H7 (cell line): ENCODE results near the gene TCP11. TPM values are rescaled to one million over a fixed set of nuclear protein-coding genes. Genes with fewer than 3 reads are reported as not detected.
A peak's percentile ranks its signal among the peaks of the same experiment; 100 is the strongest.

Experiments used
- DNase-seq: peaks from one replicate; pipeline ENCODE4 v3.0.0; 2012
- H3K27me3 ChIP-seq: 2 replicates; pipeline ENCODE4 v1.6.0; 2011; ENCODE audit warnings: mild to moderate bottlenecking, low read length; ENCODE audit not compliant: control insufficient read depth, insufficient read depth
- H3K36me3 ChIP-seq: replicated peaks from 2 replicates; pipeline ENCODE4 v1.5.1; 2011; ENCODE audit warnings: low read length; ENCODE audit not compliant: control insufficient read depth, insufficient read depth
- H3K4me3 ChIP-seq: 2 replicates; pipeline ENCODE4 v1.5.1; 2011; ENCODE audit warnings: low read depth, mild to moderate bottlenecking, control low read depth, low read length, moderate library complexity; ENCODE audit not compliant: insufficient read depth
- total RNA-seq: library from RNA; depleted of rRNA; stranded (reverse); fragments of >200 nt; shearing (Covaris generic); gene quantifications from 2 replicates; pipeline ENCODE4 v1.2.3, GENCODE V29; 2014

TCP11 gene
- total RNA-seq, 1 experiment from 2014 or later, result 0.31 TPM

DNA sequence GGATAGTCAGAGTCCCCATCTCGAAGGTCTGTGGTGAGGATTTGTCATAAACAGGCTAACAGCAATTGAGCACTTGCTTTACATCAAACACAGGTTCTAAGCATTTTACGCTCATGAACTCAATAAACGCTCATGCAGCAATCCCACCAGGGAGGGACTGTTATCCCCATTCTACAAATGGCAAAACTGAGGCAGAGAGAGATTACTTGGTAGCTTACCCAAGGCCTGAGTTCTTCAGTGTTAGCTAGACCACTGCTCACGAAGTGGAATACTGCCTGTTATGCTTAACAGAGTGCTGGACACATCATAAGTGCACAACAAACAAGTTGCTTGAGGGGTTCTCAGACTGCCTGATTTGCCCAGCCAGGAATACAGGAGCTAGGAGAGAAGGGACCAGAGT, 23.7 kb upstream of the TCP11 start:
- no peaks in the 10 kb centered on the region for H3K27me3 ChIP-seq
- no peak overlapping the region for H3K4me3 ChIP-seq
- H3K36me3 ChIP-seq, result no peaks in the 10 kb centered on the region
- DNase-seq, result no peak

DNA sequence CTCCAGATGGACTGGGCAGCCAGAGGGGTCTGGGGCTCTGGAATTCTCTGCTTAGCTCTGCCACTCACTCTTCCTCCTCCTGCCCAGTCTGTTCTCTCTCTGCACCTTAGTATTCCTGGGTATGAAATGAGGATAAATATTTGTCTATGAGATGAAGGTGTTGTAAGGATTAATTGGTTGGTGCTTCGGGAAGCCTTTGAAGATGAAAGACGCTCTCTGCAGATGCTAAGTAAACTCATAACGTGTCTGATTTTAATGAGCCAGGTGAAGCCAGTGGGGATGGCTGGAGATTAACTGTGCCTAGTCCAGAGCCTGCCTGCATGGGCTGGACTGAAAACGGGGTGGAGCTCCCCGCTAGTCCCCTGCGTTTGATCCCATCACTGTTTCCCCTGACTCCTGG, 23.1 kb upstream of the TCP11 start:
- H3K27me3 ChIP-seq, result no peaks in the 10 kb centered on the region
- no peak overlapping the region for H3K4me3 ChIP-seq
- no peaks in the 10 kb centered on the region for H3K36me3 ChIP-seq
- no peak for DNase-seq

- Histone ChIP-seq H3K27me3 (no peaks in the 10 kb centered on the region), H3K4me3 (no peak overlapping the region), H3K36me3 (no peaks in the 10 kb centered on the region)
- DNase-seq, result no peak
Measured at GRCh38 chr6:35163836-35164235, 22.7 kb upstream of the TCP11 start.

DNA sequence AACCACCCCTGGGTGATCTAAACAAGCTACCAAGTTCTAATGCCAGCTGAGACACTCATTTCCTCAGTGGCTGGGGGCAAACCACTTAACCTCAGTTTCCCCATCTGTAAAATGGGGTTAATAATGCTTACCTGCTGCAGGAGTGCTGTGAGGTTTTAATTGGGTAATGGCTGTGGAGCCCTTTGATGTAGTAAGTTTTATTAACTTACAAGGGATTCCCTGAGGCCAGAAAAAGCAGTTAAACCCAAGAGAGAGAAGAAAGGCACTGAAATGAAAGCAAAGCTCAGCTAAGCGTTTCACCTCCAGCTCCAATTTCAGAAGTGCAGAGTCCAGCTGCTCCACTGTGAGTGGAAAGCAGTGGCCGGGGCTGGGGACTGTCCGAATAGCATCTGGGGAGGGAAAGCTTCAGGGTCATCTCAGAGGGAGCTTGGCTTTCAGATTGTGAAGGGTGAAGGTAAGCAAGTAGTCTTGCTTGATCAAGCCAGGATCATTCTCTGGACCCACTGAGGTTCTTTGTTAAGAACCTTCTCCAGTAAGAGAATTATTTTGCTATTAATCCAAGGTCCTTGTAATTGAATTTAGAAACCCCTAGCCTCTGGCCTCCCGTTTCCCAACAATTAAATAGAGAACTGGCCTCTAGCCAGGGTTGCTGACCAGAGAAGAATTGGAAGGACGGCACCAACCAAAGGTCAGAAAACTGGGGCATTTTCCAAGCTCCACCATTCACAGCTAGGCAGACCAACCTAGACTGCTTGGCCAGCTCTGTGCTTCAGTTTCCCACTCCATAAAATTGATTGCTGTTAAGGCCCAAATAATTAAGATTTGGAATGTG, 20.9 kb upstream of the TCP11 start:
- DNase-seq, result no peak
- H3K4me3 ChIP-seq, result no peak overlapping the region
- no peaks in the 10 kb centered on the region for H3K36me3 ChIP-seq
- H3K27me3 ChIP-seq, result no peaks in the 10 kb centered on the region

GRCh38 chr6:35161266-35161665, 20.1 kb upstream of the TCP11 start:
- DNase-seq, result no peak
- H3K4me3 ChIP-seq, result no peak overlapping the region
- no peaks in the 10 kb centered on the region for H3K36me3 ChIP-seq
- H3K27me3 ChIP-seq, result no peaks in the 10 kb centered on the region

DNA sequence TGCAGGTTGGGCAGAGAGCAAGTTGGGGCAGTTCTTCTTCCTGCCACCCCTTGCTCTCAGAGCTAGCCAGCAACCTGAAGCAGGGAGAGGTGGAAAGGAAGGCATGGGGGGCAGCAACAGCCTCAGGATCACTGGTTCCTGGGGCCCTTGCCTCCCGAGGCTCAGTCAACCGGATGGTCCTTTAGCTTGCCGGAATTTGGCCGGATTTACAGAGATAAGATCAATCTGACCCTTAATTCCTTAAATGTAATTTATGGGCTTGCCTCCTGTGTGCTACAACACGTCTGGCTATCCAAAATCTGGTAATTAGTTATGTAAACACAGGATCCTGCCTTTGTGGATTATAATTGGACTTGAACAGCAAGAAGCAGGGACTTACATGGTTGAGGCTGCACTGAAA, 19.5 kb upstream of the TCP11 start:
- no peak for DNase-seq
- Histone ChIP-seq H3K36me3 (no peaks in the 10 kb centered on the region), H3K27me3 (no peaks in the 10 kb centered on the region)

DNA sequence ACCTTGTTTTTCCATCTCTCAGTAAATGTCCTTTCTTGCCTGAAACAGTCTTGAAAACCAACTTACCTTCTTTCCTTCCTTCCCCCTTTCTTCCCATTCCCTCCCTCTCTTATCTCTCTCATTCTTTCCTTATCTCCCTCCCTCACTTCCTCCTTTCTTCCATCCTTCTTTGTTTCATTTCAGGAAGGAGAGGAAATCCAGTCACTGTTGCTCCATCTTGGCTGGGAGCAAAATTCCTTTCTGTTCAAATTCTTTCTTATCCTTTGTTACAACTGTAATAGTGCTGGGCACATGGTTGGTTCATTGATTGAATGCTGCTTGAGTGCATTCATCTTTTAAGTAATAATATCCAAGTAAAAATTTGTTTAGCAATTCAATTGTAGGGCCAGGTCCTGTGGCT, 17.4 kb upstream of the TCP11 start:
- H3K4me3 ChIP-seq, result no peak overlapping the region
- H3K36me3 ChIP-seq, result no peaks in the 10 kb centered on the region
- DNase-seq, result no peak
- no peaks in the 10 kb centered on the region; the same call in 1 of the 2 replicates for H3K27me3 ChIP-seq

More for the DNA sequence above, 19.5 kb upstream of the TCP11 start:
- no peak overlapping the region for H3K4me3 ChIP-seq

DNA sequence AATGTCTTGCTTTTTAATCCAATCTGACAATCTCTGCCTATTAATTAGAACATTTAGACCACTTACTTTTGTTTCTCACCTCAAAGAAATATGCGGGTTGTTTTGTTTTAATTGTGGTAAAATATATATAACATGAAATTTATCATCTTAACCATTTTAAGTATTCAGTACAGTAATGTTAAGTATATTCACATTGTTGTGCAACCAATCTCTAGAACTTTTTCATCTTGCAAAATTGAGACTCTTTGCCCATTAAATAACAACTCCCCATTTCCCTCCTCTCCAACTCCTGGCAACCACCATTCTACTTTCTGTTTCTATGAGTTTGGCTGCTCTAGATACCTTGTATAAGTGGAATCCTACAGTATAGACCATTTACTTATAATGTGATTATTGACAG, 13.8 kb upstream of the TCP11 start:
- Histone ChIP-seq H3K4me3 (no peak overlapping the region), H3K27me3 (no peaks in the 10 kb centered on the region; the same call in 1 of the 2 replicates), H3K36me3 (no peaks in the 10 kb centered on the region)
- DNase-seq, result no peak

GRCh38 chr6:35154262-35154661, 13.1 kb upstream of the TCP11 start:
- DNase-seq, result no peak
- Histone ChIP-seq H3K4me3 (no peak overlapping the region), H3K36me3 (no peaks in the 10 kb centered on the region), H3K27me3 (peaks cover 1% of the 10 kb centered on the region; the same call in 1 of the 2 replicates)

- Histone ChIP-seq H3K36me3 (no peaks in the 10 kb centered on the region), H3K27me3 (peaks cover 5% of the 10 kb centered on the region; the same call in 1 of the 2 replicates), H3K4me3 (no peak overlapping the region)
- no peak for DNase-seq
Measured at GRCh38 chr6:35152067-35152707, 11.0 kb upstream of the TCP11 start.

- no peak for DNase-seq
- Histone ChIP-seq H3K4me3 (no peak overlapping the region), H3K27me3 (peaks cover 7% of the 10 kb centered on the region; the same call in 1 of the 2 replicates), H3K36me3 (no peaks in the 10 kb centered on the region)
Measured at GRCh38 chr6:35151466-35151865, 10.3 kb upstream of the TCP11 start.

DNA sequence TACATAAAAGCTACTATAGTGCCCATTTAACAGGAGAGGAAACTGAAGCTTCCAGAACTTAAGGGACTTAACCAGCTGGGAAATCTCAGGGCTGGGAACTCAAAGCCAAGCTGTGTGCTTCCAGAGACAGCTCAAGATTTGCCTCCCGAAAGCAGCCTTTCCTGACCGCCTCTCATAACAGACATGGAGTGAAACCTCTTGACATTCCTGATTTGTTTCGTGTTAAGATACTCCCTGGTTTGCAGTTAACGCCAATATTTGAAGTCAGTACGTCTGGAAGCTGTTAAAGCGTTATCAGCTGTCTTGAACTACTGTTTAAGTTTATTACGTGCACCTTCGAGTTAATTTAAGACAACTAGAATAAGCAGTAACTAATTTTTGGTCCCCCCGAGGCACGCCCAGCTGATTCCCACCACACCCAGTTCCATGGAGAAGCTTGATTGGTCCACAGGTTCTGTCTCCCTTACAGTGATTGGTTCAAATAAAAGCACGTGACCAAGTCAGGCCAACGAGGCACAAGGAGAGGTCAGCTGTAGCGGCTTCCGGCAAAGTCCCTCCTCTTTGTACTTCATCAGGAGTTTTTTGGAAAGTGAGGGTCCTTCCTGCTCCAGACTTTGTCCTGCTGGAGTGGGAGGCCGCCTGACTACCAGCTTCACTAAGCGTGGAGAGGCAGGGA, 8.9 kb upstream of the TCP11 start:
- Histone ChIP-seq H3K4me3 (no peak overlapping the region), H3K27me3 (peaks cover 9% of the 10 kb centered on the region), H3K36me3 (no peaks in the 10 kb centered on the region)
- no peak for DNase-seq

DNA sequence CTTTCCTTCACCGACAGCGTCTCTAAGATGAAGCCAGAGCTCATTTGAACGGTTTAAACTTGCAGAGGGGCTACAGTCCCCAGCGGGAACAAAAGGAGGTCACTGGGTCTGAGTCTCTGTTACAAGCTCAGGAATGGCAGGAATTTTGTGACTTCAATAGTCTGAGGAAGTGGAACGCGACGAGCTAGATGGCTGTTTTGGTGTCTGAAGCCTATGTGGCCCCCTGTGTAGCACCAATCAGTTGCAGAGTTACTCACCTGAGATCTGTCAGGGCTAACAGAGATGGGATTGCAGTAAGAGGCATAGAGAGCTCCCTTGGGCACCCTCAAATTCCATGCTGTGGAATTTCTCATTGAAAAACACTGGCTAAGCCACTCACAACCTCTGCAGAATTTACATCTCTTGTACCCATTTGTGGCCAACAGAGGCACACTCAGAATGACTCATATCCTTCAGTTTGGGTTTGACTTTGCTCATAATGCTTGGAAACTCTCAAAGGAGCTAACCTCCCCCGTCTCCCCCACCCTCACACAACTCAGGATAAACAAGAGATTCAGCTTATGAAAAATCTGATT, 7.1 kb upstream of the TCP11 start:
- H3K4me3 ChIP-seq, result no peak overlapping the region
- peak; percentile 72 for DNase-seq

DNA sequence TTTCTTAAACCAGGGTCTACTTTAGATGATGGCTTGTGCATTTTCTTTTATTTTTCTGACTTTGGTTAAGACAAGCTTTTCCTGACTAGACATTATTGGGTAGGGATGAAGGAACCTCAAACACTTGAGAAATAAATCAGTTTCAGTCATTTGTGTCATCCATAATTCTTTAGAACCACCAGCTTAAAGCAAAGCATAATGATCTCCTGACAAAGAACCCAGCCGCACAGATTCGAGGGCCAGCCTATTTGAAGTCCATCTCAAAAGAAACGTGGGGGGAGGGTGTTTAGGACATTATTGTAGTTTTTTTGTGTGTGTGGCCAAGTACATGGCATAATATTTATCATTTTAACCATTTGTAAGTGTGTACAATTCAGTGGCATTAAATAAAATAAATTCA, 6.3 kb upstream of the TCP11 start:
- H3K27me3 ChIP-seq, result peaks cover 9% of the 10 kb centered on the region
- DNase-seq, result no peak
- H3K36me3 ChIP-seq, result no peaks in the 10 kb centered on the region
- H3K4me3 ChIP-seq, result no peak overlapping the region

More for the DNA sequence above, 7.1 kb upstream of the TCP11 start:
- Histone ChIP-seq H3K27me3 (peaks cover 9% of the 10 kb centered on the region), H3K36me3 (no peaks in the 10 kb centered on the region)
